ENCODE data around the gene DNAJC11.

DNA sequence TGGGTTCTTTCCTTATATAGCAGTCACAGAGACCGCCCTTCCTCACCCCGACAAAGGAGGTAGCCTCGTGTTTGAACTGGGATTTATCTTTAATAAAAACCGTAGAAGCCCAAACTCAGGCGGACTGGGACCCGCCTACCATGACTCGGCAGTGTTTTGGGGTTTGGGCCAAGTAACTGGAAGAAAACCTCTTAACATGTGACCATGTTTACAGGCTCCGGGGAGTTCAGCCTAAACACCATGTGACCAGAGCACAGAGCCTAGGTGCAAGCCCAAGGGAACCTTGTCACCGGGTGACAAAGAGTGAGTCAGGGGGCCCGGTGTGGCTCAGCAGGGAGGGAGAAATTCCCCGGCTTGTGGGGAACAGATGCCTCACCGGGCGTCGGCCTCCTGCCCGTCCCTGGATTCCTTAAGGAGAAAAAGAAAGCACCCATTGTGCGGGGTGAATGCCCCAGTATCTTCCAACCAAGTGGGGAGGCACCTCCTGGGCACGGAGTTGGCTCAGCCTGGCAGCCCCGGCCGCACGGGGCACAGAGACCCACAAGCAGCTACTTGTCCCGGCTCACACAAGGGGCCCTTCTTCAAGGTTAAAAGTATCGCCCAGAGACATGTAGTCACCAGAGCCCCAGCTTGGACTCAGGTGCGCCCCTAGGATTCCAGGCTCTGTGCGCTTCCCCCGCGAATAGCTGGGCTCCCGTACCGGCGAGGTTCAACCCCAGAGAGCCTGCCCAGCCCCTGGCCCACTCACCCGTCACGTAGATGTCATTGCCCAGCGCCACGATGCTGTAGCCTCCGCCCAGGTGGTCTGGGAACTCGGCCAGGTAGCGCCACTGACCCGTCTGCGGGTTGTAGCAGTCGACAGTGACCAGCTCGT, 100.3 kb downstream of the DNAJC11 start:
- TF ChIP-seq, protein P1, sequence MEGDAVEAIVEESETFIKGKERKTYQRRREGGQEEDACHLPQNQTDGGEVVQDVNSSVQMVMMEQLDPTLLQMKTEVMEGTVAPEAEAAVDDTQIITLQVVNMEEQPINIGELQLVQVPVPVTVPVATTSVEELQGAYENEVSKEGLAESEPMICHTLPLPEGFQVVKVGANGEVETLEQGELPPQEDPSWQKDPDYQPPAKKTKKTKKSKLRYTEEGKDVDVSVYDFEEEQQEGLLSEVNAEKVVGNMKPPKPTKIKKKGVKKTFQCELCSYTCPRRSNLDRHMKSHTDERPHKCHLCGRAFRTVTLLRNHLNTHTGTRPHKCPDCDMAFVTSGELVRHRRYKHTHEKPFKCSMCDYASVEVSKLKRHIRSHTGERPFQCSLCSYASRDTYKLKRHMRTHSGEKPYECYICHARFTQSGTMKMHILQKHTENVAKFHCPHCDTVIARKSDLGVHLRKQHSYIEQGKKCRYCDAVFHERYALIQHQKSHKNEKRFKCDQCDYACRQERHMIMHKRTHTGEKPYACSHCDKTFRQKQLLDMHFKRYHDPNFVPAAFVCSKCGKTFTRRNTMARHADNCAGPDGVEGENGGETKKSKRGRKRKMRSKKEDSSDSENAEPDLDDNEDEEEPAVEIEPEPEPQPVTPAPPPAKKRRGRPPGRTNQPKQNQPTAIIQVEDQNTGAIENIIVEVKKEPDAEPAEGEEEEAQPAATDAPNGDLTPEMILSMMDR (IDR thresholded peaks at IDR 0.05), result no peak
- peak; percentile 72 for TF ChIP-seq POLR2A (IDR thresholded peaks at IDR 0.05)
- peak; percentile 66 to 77 (median 76) for TF ChIP-seq POLR2AphosphoS5 (IDR thresholded peaks at IDR 0.05)

All from breast epithelium (tissue), 3 donors.